AG10803 (cell line): ENCODE measurements around the gene LRRN3.
"Not testable (repeated sequence)": the region's sequence is repeated elsewhere in the genome, so short reads cannot be mapped to it uniquely, and the experiment has no call there.

ENCODE experiments used
- DNase-seq: peaks from one replicate; pipeline ENCODE4 v3.0.0; 2010; ENCODE audit warnings: low read depth
- H3K4me3 ChIP-seq: 2 replicates; pipeline ENCODE4 v1.5.1; 2011; ENCODE audit warnings: mild to moderate bottlenecking, low read length, control low read depth
- CTCF ChIP-seq: conservative IDR thresholded peaks from 2 replicates; pipeline ENCODE4 v1.5.1; 2011; ENCODE audit warnings: mild to moderate bottlenecking, low read length, control low read depth, inconsistent platforms

LRRN3 gene

GRCh38 chr7:111067251-111067650 lies 23.7 kb upstream of the LRRN3 start:
- TF ChIP-seq CTCF = no peak

GRCh38 chr7:111067682-111068081 lies 23.2 kb upstream of the LRRN3 start:
- no peak overlapping the region for H3K4me3 ChIP-seq
- no peak for TF ChIP-seq CTCF
- DNase-seq = no peak

More at GRCh38 chr7:111067251-111067650, 23.7 kb upstream of the LRRN3 start:
- H3K4me3 ChIP-seq = no peak overlapping the region
- no peak for DNase-seq

- no peak overlapping the region for H3K4me3 ChIP-seq
- DNase-seq = no peak
- no peak for TF ChIP-seq CTCF
Measured at GRCh38 chr7:111068618-111069017, 22.3 kb upstream of the LRRN3 start.

- no peak for DNase-seq
- TF ChIP-seq CTCF = no peak
- H3K4me3 ChIP-seq = no peak overlapping the region
Measured at GRCh38 chr7:111071556-111071955, 19.4 kb upstream of the LRRN3 start.

- DNase-seq, H3K4me3 ChIP-seq: not testable (repeated sequence)
Measured at GRCh38 chr7:111072658-111073057, 18.3 kb upstream of the LRRN3 start.

- no peak overlapping the region for H3K4me3 ChIP-seq
- DNase-seq = peak; percentile 16
- TF ChIP-seq CTCF = no peak
Measured at GRCh38 chr7:111074071-111074747, 16.7 kb upstream of the LRRN3 start.

- no peak for DNase-seq
- TF ChIP-seq CTCF = no peak
- no peak overlapping the region for H3K4me3 ChIP-seq
Measured at GRCh38 chr7:111074748-111075146, 16.2 kb upstream of the LRRN3 start.
